Measurements from ENCODE around the gene LUC7L3.

DNA sequence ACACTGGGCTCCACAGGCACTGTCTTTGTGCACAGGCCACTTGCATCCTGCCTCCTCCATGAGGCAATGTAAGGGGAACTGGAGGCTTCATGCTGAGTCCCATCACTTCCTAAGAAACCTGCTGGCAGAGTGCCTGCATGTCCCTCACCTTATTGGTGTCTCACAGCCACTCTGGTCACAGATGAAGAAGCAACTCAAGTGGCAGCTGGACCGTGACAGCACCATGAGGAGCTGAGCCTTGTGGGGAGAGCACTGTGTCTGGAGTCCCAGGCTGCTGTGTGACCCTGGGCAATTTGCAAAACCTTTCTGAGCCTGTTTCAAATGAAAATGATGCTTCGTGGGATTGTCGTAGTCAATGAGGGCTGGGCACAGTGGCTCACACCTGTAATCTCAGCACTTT, 31.2 kb upstream of the LUC7L3 start:
- TF ChIP-seq, protein P1, sequence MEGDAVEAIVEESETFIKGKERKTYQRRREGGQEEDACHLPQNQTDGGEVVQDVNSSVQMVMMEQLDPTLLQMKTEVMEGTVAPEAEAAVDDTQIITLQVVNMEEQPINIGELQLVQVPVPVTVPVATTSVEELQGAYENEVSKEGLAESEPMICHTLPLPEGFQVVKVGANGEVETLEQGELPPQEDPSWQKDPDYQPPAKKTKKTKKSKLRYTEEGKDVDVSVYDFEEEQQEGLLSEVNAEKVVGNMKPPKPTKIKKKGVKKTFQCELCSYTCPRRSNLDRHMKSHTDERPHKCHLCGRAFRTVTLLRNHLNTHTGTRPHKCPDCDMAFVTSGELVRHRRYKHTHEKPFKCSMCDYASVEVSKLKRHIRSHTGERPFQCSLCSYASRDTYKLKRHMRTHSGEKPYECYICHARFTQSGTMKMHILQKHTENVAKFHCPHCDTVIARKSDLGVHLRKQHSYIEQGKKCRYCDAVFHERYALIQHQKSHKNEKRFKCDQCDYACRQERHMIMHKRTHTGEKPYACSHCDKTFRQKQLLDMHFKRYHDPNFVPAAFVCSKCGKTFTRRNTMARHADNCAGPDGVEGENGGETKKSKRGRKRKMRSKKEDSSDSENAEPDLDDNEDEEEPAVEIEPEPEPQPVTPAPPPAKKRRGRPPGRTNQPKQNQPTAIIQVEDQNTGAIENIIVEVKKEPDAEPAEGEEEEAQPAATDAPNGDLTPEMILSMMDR (conservative IDR thresholded peaks at IDR 0.05; ENCODE audit: low read depth in 2 of 2) = no peak
- TF ChIP-seq POLR2AphosphoS5 (IDR thresholded peaks at IDR 0.05; ENCODE audit: low read depth) (no peak), EZH2 (IDR thresholded peaks at IDR 0.05; ENCODE audit: low read depth, unreplicated experiment) (no peak), NANOG (IDR thresholded peaks at IDR 0.05; ENCODE audit: borderline replicate concordance) (no peak), EZH2phosphoT487 (IDR thresholded peaks at IDR 0.05; ENCODE audit: unreplicated experiment) (no peak)
- TF ChIP-seq, protein P2, sequence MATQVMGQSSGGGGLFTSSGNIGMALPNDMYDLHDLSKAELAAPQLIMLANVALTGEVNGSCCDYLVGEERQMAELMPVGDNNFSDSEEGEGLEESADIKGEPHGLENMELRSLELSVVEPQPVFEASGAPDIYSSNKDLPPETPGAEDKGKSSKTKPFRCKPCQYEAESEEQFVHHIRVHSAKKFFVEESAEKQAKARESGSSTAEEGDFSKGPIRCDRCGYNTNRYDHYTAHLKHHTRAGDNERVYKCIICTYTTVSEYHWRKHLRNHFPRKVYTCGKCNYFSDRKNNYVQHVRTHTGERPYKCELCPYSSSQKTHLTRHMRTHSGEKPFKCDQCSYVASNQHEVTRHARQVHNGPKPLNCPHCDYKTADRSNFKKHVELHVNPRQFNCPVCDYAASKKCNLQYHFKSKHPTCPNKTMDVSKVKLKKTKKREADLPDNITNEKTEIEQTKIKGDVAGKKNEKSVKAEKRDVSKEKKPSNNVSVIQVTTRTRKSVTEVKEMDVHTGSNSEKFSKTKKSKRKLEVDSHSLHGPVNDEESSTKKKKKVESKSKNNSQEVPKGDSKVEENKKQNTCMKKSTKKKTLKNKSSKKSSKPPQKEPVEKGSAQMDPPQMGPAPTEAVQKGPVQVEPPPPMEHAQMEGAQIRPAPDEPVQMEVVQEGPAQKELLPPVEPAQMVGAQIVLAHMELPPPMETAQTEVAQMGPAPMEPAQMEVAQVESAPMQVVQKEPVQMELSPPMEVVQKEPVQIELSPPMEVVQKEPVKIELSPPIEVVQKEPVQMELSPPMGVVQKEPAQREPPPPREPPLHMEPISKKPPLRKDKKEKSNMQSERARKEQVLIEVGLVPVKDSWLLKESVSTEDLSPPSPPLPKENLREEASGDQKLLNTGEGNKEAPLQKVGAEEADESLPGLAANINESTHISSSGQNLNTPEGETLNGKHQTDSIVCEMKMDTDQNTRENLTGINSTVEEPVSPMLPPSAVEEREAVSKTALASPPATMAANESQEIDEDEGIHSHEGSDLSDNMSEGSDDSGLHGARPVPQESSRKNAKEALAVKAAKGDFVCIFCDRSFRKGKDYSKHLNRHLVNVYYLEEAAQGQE (IDR thresholded peaks at IDR 0.05; ENCODE audit: unreplicated experiment) = no peak
- TF ChIP-seq, protein P3, sequence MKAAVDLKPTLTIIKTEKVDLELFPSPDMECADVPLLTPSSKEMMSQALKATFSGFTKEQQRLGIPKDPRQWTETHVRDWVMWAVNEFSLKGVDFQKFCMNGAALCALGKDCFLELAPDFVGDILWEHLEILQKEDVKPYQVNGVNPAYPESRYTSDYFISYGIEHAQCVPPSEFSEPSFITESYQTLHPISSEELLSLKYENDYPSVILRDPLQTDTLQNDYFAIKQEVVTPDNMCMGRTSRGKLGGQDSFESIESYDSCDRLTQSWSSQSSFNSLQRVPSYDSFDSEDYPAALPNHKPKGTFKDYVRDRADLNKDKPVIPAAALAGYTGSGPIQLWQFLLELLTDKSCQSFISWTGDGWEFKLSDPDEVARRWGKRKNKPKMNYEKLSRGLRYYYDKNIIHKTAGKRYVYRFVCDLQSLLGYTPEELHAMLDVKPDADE (IDR thresholded peaks at IDR 0.05) = no peak

All from GM23338 (cell line).